ENCODE measurements around the gene FRY. TPM values are rescaled to one million over a fixed set of nuclear protein-coding genes. Genes with fewer than 3 reads are reported as not detected.

FRY gene
- total and polyA plus RNA-seq, 2 donors (not counting 1 experiment from before 2014, with no cell fraction given) = 2.3 to 6.3 TPM

GRCh38 chr13:32257649-32258048 is 226.1 kb downstream of the FRY start:
- H3K27me3 Mint-ChIP-seq = no peaks in the 10 kb centered on the region
- no peak overlapping the region for H3K4me3 Mint-ChIP-seq
- Histone ChIP-seq H3K4me1 (ENCODE audit: control insufficient read depth in 2 of 2, insufficient read depth in 2 of 2, low read length in 2 of 2) (no peaks in the 10 kb centered on the region), H3K4me3 (ENCODE audit: control extremely low read depth in 1 of 5, extremely low read depth in 1 of 5, insufficient read depth in 1 of 5, low read depth in 2 of 5, low read length in 4 of 5) (no peak overlapping the region), H4K20me1 (ENCODE audit: control insufficient read depth, insufficient read depth, low read length, poor library complexity, severe bottlenecking) (no peaks in the 10 kb centered on the region), H3K9ac (ENCODE audit: low read length) (no peak overlapping the region), H3K27ac (ENCODE audit: low read length in 2 of 2) (no peak overlapping the region), H2AFZ (ENCODE audit: insufficient read depth, low read depth, low read length, poor library complexity, severe bottlenecking) (no peak overlapping the region), H3K27me3 (replicated peaks in 1 of 4; ENCODE audit: control extremely low read depth in 1 of 4, control insufficient read depth in 3 of 4, insufficient read depth in 4 of 4, low read length in 3 of 4) (no peaks in the 10 kb centered on the region), H3K79me2 (ENCODE audit: control insufficient read depth, insufficient read depth, low read length) (no peaks in the 10 kb centered on the region), H3K9me3 (ENCODE audit: control extremely low read depth in 1 of 3, control insufficient read depth in 2 of 3, insufficient read depth in 1 of 3, low read length in 2 of 3) (no peaks in the 10 kb centered on the region), H3K4me2 (replicated peaks; ENCODE audit: low read depth, low read length, poor library complexity, severe bottlenecking) (no peak overlapping the region), H3K36me3 (replicated peaks in 1 of 2; ENCODE audit: control extremely low read depth in 1 of 2, control insufficient read depth in 1 of 2, extremely low read depth in 1 of 2, insufficient read depth in 2 of 2, low read length in 1 of 2) (no peaks in the 10 kb centered on the region)
- TF ChIP-seq CTCF (IDR thresholded peaks at IDR 0.05) = no peak
- TF ChIP-seq EZH2 (IDR thresholded peaks at IDR 0.05; ENCODE audit: borderline replicate concordance, insufficient read depth, low read depth, low read length, poor library complexity, severe bottlenecking) = no peak
- ATAC-seq (ENCODE audit: low read depth) = no peak
- POLR2A ChIA-PET = no interaction called here
- H3K27ac Mint-ChIP-seq = no peak overlapping the region
- H3K4me1 Mint-ChIP-seq = no peaks in the 10 kb centered on the region
- DNase-seq = no peak
- intact Hi-C loops (cut with micrococcal nuclease) = no loop called here
- CTCF ChIA-PET = no interaction called here
- no peaks in the 10 kb centered on the region for H3K9me3 Mint-ChIP-seq (ENCODE audit: insufficient read depth)

GRCh38 chr13:32259116-32259515 is 227.5 kb downstream of the FRY start:
- Mint-ChIP-seq H3K4me1 (no peaks in the 10 kb centered on the region), H3K4me3 (no peak overlapping the region), H3K27me3 (no peaks in the 10 kb centered on the region), H3K27ac (no peak overlapping the region), H3K9me3 (ENCODE audit: insufficient read depth) (no peaks in the 10 kb centered on the region)
- CTCF ChIA-PET = interaction anchor here (1.6 kb wide), 1 partner anchor 9 kb away, joined by 4 read pairs; no protein-coding TSS in a partner anchor
- H3K27ac ChIP-seq (ENCODE audit: low read length in 2 of 2) = no peak overlapping the region
- DNase-seq (no peak), ATAC-seq (ENCODE audit: low read depth) (no peak)
- 92% methylated on average over 1 of the region's 1 CpG for WGBS (ENCODE audit: insufficient coverage)
- no peak overlapping the region for H2AFZ ChIP-seq (ENCODE audit: insufficient read depth, low read depth, low read length, poor library complexity, severe bottlenecking)
- H3K9me3 ChIP-seq (ENCODE audit: control extremely low read depth in 1 of 3, control insufficient read depth in 2 of 3, insufficient read depth in 1 of 3, low read length in 2 of 3) = no peaks in the 10 kb centered on the region
- H3K36me3 ChIP-seq (replicated peaks in 1 of 2; ENCODE audit: control extremely low read depth in 1 of 2, control insufficient read depth in 1 of 2, extremely low read depth in 1 of 2, insufficient read depth in 2 of 2, low read length in 1 of 2) = no peaks in the 10 kb centered on the region
- H3K9ac ChIP-seq (ENCODE audit: low read length) = no peak overlapping the region
- no peaks in the 10 kb centered on the region for H3K27me3 ChIP-seq (replicated peaks in 1 of 4; ENCODE audit: control extremely low read depth in 1 of 4, control insufficient read depth in 3 of 4, insufficient read depth in 4 of 4, low read length in 3 of 4)
- no peaks in the 10 kb centered on the region for H4K20me1 ChIP-seq (ENCODE audit: control insufficient read depth, insufficient read depth, low read length, poor library complexity, severe bottlenecking)
- intact Hi-C loops (cut with micrococcal nuclease) = no loop called here
- TF ChIP-seq EZH2 (IDR thresholded peaks at IDR 0.05; ENCODE audit: borderline replicate concordance, insufficient read depth, low read depth, low read length, poor library complexity, severe bottlenecking) (no peak), CTCF (IDR thresholded peaks at IDR 0.05) (no peak)
- H3K4me3 ChIP-seq (ENCODE audit: control extremely low read depth in 1 of 5, extremely low read depth in 1 of 5, insufficient read depth in 1 of 5, low read depth in 2 of 5, low read length in 4 of 5) = no peak overlapping the region
- no peaks in the 10 kb centered on the region for H3K4me1 ChIP-seq (ENCODE audit: control insufficient read depth in 2 of 2, insufficient read depth in 2 of 2, low read length in 2 of 2)
- H3K79me2 ChIP-seq (ENCODE audit: control insufficient read depth, insufficient read depth, low read length) = no peaks in the 10 kb centered on the region
- no peak overlapping the region for H3K4me2 ChIP-seq (replicated peaks; ENCODE audit: low read depth, low read length, poor library complexity, severe bottlenecking)
- POLR2A ChIA-PET = no interaction called here

Measured in B cell (primary cell).